ENCODE measurements around the gene ZNF423. TPM values are rescaled to one million over a fixed set of nuclear protein-coding genes. Genes with fewer than 3 reads are reported as not detected.

The ZNF423 gene
- total RNA-seq, 2 experiments from 2014 or later = not detected

DNA sequence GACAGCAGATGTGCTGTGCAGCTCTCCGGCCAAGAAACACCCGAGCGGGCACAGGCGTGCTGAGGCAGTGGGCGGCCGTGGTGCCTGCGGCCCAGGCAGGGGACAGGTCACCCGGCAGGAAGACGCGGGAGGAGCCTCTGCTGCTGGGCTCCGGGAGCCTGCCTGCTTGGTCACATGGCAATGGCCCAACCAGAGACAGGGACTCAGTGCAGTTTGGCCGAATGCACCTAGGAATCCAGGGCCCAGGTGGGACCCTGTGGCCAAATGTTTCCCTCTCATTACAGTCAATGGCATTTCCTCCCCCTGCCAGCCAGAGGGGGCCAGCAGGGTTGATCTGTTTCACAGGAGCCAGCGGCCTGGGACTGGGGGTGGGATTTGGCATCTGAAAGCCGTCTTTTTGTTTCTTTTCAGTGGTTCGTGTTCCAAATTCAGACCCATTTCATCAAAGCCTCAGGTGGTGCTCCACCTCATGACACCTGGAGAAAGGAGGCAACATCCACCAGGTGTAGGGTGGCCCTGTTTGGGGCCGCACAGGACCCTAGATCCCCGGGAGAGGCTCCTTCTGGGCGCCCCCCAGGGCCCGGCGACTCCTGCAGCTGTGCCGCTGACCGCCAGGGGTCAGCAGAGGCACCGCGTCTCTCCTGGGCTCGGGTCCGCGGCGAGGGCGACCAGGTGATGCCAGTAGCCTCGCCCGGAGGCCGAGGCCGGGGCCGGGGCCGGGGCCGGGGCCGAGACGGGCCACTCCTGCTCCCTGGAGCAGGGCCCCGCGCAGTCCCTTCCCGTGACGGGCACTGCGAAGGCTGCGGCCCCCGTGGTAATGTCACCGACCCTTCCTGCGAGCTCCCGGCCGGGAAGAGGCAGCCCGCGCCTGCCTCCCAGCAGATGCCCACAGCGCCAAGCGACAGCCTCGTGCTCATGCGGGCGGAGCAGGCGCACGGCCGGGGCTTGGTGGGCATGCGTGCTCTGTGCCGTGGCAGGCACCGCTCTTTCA lies 363.8 kb downstream of the ZNF423 start:
- ChIA-PET POLR2A (no interaction called here), CTCF (no interaction called here)
- Mint-ChIP-seq H3K4me3 (no peak overlapping the region), H3K27me3 (ENCODE audit: low read depth) (no peaks in the 10 kb centered on the region), H3K27ac (no peak overlapping the region), H3K36me3 (ENCODE audit: low read depth) (no peaks in the 10 kb centered on the region), H3K4me1 (ENCODE audit: low read depth) (no peaks in the 10 kb centered on the region), H3K9me3 (ENCODE audit: insufficient read depth) (no peaks in the 10 kb centered on the region)
- peak; percentile 43 for DNase-seq
- peak; percentile 78 for ATAC-seq

DNA sequence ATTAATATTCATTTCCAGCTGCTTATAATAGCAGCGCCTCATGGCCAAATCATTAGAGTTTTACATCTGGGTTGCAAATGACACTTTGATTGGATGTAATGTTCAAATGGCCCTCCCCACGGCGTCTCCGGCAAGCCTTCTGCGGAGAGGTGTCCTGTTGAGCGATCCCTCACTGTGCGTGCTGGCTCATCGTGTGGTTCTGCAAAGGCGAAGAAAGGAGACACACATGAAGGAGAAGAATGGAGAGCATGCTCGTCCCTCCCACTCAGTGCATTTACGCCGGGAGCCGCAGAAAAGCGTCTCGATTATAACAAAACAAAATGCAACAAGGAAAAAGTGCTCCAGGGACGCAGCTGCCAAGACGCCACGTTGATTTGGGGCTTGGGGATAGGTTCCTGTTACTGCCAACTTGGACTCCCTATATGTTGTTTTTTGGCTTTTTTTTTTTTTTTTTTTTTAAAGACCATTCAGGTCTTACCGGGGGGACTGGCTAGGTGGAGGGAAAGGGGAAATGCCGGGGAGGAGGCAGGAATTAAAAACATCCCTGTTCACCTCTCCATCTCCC lies 364.7 kb downstream of the ZNF423 start:
- CTCF ChIA-PET = interaction anchor here (1.0 kb wide), 1 partner anchor 101 kb away, joined by 3 read pairs; no protein-coding TSS in a partner anchor
- H3K27me3 Mint-ChIP-seq (ENCODE audit: low read depth) = peaks cover 2% of the 10 kb centered on the region
- no peaks in the 10 kb centered on the region for H3K4me1 Mint-ChIP-seq (ENCODE audit: low read depth)
- H3K4me3 Mint-ChIP-seq = no peak overlapping the region
- H3K9me3 Mint-ChIP-seq (ENCODE audit: insufficient read depth) = no peaks in the 10 kb centered on the region
- DNase-seq = no peak
- no peaks in the 10 kb centered on the region for H3K36me3 Mint-ChIP-seq (ENCODE audit: low read depth)
- no peak for ATAC-seq
- no peak overlapping the region for H3K27ac Mint-ChIP-seq
- POLR2A ChIA-PET = no interaction called here

DNA sequence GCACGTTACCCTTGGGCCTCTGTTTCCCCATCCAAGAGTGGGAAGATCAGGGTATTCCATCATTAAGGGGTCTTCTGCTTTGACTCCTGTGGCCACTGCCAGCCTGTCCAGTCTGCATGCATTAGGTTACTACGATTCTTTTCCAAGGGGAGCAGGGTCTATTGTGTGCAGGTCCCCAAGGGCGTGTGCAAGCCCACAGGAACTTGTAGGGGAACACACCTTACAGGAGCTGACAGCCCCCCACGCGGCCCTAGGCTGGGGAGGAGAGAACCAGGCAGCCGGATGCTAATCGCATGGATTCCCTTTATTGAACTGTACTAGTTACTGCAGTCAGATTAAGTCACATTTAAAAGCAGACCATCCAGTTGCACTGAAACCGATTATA lies 365.6 kb downstream of the ZNF423 start:
- POLR2A ChIA-PET = no interaction called here
- Mint-ChIP-seq H3K4me1 (ENCODE audit: low read depth) (no peaks in the 10 kb centered on the region), H3K27me3 (ENCODE audit: low read depth) (peaks cover 2% of the 10 kb centered on the region), H3K27ac (no peak overlapping the region), H3K36me3 (ENCODE audit: low read depth) (no peaks in the 10 kb centered on the region), H3K9me3 (ENCODE audit: insufficient read depth) (no peaks in the 10 kb centered on the region), H3K4me3 (no peak overlapping the region)
- DNase-seq (no peak), ATAC-seq (no peak)
- CTCF ChIA-PET = interaction anchor here (1.0 kb wide), 1 partner anchor 102 kb away, joined by 3 read pairs; no protein-coding TSS in a partner anchor

DNA sequence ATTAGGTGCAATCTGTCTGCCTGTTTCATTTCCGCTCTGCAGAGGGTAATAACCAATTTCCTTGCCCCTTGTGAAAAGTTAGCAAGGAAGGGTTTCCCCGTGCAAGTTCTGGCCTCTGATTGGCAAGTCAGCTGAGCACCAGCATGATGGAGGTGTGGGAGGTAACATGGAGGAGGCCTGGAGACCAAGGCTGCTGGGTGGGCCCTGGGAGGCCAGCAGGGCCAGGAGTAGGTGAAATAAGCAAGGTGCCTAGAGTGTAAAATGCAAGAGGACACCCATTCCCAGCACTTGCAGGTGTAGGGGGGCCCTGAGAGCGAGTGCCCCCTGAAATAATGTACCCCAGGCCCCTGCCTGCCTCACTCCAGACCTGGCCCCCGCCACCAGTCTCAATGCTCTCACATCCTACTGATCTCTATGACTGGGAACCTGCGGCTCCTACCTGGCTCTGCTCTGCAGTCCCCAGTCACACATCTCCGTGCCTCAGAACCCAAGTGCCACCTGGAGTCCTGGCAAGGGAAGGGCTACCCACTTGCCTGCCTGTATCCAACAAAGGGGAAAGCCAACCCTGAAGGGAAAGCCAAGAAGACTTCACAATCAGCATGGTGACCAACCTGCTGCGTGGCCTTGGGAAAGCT lies 366.1 kb downstream of the ZNF423 start:
- CTCF ChIA-PET = no interaction called here
- Mint-ChIP-seq H3K9me3 (ENCODE audit: insufficient read depth) (no peaks in the 10 kb centered on the region), H3K4me1 (ENCODE audit: low read depth) (no peaks in the 10 kb centered on the region), H3K27me3 (ENCODE audit: low read depth) (peaks cover 2% of the 10 kb centered on the region), H3K36me3 (ENCODE audit: low read depth) (no peaks in the 10 kb centered on the region), H3K27ac (no peak overlapping the region), H3K4me3 (no peak overlapping the region)
- DNase-seq (no peak), ATAC-seq (no peak)
- POLR2A ChIA-PET = no interaction called here

- Mint-ChIP-seq H3K27ac (no peak overlapping the region), H3K9me3 (ENCODE audit: insufficient read depth) (no peaks in the 10 kb centered on the region), H3K4me3 (no peak overlapping the region), H3K36me3 (ENCODE audit: low read depth) (no peaks in the 10 kb centered on the region), H3K27me3 (ENCODE audit: low read depth) (peaks cover 2% of the 10 kb centered on the region), H3K4me1 (ENCODE audit: low read depth) (no peaks in the 10 kb centered on the region)
- CTCF ChIA-PET = no interaction called here
- POLR2A ChIA-PET = no interaction called here
- no peak for ATAC-seq
- no peak for DNase-seq
Measured at GRCh38 chr16:49488740-49489525, 367.0 kb downstream of the ZNF423 start.

DNA sequence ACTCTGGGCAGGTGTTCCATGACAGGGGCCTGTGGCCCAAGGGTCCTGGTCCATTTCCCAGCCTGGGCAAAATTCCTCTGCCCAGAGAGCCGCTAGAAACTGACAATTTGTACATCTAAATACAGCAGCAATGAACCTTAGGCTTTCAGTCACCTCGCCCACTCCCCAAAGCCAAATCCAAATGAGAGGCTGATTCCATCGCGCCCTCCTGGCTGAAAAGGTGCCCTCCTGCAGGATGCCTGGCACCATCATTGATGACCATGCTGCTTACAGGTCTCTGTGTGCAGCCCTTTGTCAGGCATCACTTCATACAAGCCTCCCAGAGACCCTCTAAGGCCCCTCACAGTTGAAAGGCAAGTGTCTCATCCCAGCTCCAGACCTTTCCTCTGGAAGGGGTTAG lies 367.6 kb downstream of the ZNF423 start:
- H3K36me3 Mint-ChIP-seq (ENCODE audit: low read depth) = no peaks in the 10 kb centered on the region
- ATAC-seq (no peak), DNase-seq (no peak)
- POLR2A ChIA-PET = no interaction called here
- no peaks in the 10 kb centered on the region for H3K4me1 Mint-ChIP-seq (ENCODE audit: low read depth)
- peaks cover 2% of the 10 kb centered on the region for H3K27me3 Mint-ChIP-seq (ENCODE audit: low read depth)
- CTCF ChIA-PET = no interaction called here
- no peak overlapping the region for H3K27ac Mint-ChIP-seq
- no peak overlapping the region for H3K4me3 Mint-ChIP-seq
- H3K9me3 Mint-ChIP-seq (ENCODE audit: insufficient read depth) = no peaks in the 10 kb centered on the region

GRCh38 chr16:49487746-49488145 lies 368.2 kb downstream of the ZNF423 start:
- H3K4me3 Mint-ChIP-seq = no peak overlapping the region
- no peaks in the 10 kb centered on the region for H3K36me3 Mint-ChIP-seq (ENCODE audit: low read depth)
- peaks cover 6% of the 10 kb centered on the region for H3K27me3 Mint-ChIP-seq (ENCODE audit: low read depth)
- ATAC-seq = no peak
- POLR2A ChIA-PET = no interaction called here
- DNase-seq = no peak
- no peaks in the 10 kb centered on the region for H3K9me3 Mint-ChIP-seq (ENCODE audit: insufficient read depth)
- no peaks in the 10 kb centered on the region for H3K4me1 Mint-ChIP-seq (ENCODE audit: low read depth)
- CTCF ChIA-PET = no interaction called here
- H3K27ac Mint-ChIP-seq = no peak overlapping the region

GRCh38 chr16:49486400-49486799 lies 369.5 kb downstream of the ZNF423 start:
- ChIA-PET POLR2A (no interaction called here), CTCF (no interaction called here)
- Mint-ChIP-seq H3K9me3 (ENCODE audit: insufficient read depth) (no peaks in the 10 kb centered on the region), H3K4me1 (ENCODE audit: low read depth) (no peaks in the 10 kb centered on the region), H3K27ac (no peak overlapping the region), H3K27me3 (ENCODE audit: low read depth) (peaks cover 14% of the 10 kb centered on the region), H3K4me3 (no peak overlapping the region), H3K36me3 (ENCODE audit: low read depth) (no peaks in the 10 kb centered on the region)
- DNase-seq = no peak
- no peak for ATAC-seq

DNA sequence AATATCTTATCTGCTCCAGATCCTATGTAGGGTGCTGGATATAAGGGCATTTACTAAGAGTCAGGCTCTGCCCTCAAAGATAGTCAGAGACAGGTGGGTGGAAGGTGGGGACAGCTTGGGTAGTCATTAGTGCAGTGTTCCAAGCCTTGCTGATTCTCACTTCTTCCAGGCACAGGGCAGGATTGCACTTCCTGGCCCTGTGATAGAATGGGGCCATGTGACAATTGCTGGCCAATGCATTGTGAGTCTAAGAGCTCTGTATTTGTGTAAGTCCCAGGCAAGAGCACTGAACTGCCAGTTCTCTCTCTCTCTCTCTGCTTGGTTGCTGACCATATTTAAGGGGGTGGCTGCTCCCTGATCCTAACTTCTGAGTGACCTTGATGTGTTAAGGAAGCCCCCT lies 370.2 kb downstream of the ZNF423 start:
- CTCF ChIA-PET = no interaction called here
- no peak for DNase-seq
- POLR2A ChIA-PET = no interaction called here
- ATAC-seq = no peak
- no peaks in the 10 kb centered on the region for H3K4me1 Mint-ChIP-seq (ENCODE audit: low read depth)
- H3K27me3 Mint-ChIP-seq (ENCODE audit: low read depth) = peaks cover 20% of the 10 kb centered on the region
- H3K4me3 Mint-ChIP-seq = no peak overlapping the region
- H3K27ac Mint-ChIP-seq = no peak overlapping the region
- no peaks in the 10 kb centered on the region for H3K9me3 Mint-ChIP-seq (ENCODE audit: insufficient read depth)
- no peaks in the 10 kb centered on the region for H3K36me3 Mint-ChIP-seq (ENCODE audit: low read depth)

DNA sequence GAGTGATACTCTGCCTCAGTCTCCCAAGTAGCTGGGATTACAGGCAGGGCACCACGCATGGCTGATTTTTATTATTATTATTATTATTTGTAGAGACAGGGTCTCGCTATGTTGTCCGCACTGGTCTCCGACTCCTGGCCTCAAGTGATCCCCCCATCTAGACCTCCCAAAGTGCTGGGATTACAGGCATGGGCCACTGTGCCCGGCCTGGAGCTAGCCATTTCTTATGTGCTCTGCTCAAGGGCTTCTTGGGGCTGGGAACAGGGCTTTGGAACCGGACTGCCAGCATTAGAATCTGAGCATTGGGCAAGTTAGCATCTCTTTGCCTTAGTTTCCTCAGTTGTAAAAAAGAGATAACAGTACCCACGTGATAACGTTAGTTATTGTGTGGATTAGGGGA lies 371.0 kb downstream of the ZNF423 start:
- Mint-ChIP-seq H3K27ac (no peak overlapping the region), H3K4me3 (no peak overlapping the region), H3K27me3 (ENCODE audit: low read depth) (peaks cover 20% of the 10 kb centered on the region), H3K9me3 (ENCODE audit: insufficient read depth) (no peaks in the 10 kb centered on the region), H3K4me1 (ENCODE audit: low read depth) (no peaks in the 10 kb centered on the region), H3K36me3 (ENCODE audit: low read depth) (no peaks in the 10 kb centered on the region)
- ChIA-PET POLR2A (no interaction called here), CTCF (no interaction called here)
- ATAC-seq (no peak), DNase-seq (no peak)

- no peak for DNase-seq
- ChIA-PET POLR2A (no interaction called here), CTCF (no interaction called here)
- Mint-ChIP-seq H3K4me3 (no peak overlapping the region), H3K4me1 (ENCODE audit: low read depth) (no peaks in the 10 kb centered on the region), H3K36me3 (ENCODE audit: low read depth) (no peaks in the 10 kb centered on the region), H3K27ac (no peak overlapping the region), H3K27me3 (ENCODE audit: low read depth) (peaks cover 20% of the 10 kb centered on the region), H3K9me3 (ENCODE audit: insufficient read depth) (no peaks in the 10 kb centered on the region)
- peak; percentile 84 for ATAC-seq
Measured at GRCh38 chr16:49484451-49484849, 371.5 kb downstream of the ZNF423 start.

All from activated CD8-positive, alpha-beta T cell treated with anti-CD3 and anti-CD28 coated beads, Interleukin-2, amount 10 ng/mL, durations not matched to agents 7 days and 5 days (primary cell).